Prostate gland (tissue), 2 donors: Measurements from ENCODE around the gene CDC42BPA.

ENCODE experiments used
- CTCF ChIP-seq, 4 experiments: fragments of 200-600 bp in 2 of 4; fragments of 450-650 bp in 2 of 4; sonication (generic) in 2 of 4; IDR thresholded peaks; 1 replicate in 3 of 4; 2 replicates in 1 of 4; pipeline ENCODE4 v1.5.1; 2016 to 2019; ENCODE audit warnings: antibody characterized with exemption in 4 of 4, mild to moderate bottlenecking in 2 of 4, moderate library complexity in 2 of 4
- POLR2A ChIP-seq: fragments of 450-650 bp; IDR thresholded peaks from one replicate; pipeline ENCODE4 v1.6.1; 2016; ENCODE audit warnings: antibody characterized with exemption, mild to moderate bottlenecking
- POLR2AphosphoS5 ChIP-seq: sonication (generic); formaldehyde crosslinking; IDR thresholded peaks from one replicate; pipeline ENCODE4 v1.6.1; 2017; ENCODE audit warnings: antibody characterized with exemption

GRCh38 chr1:226966683-226967082 lies 351.6 kb downstream of the CDC42BPA start:
- no peak for TF ChIP-seq POLR2A
- no peak for TF ChIP-seq CTCF (IDR thresholded peaks at IDR 0.05)
- TF ChIP-seq POLR2AphosphoS5 = no peak
